Activated T-helper 2 cell treated with anti-CD3 and anti-CD28 coated beads, Interferon-gamma antibody, Interleukin-2, Interleukin-4, amounts not matched to agents 10 μg/mL and 5 μg/mL and 100 μg/mL, durations not matched to agents 14 hours and 24 hours and 36 hours (primary cell): Measurements from ENCODE around the gene TANGO6. TPM values are rescaled to one million over a fixed set of nuclear protein-coding genes. Genes with fewer than 3 reads are reported as not detected.
"Not testable (repeated sequence)": the region's sequence is repeated elsewhere in the genome, so short reads cannot be mapped to it uniquely, and the experiment has no call there.

Experiments used
- DNase-seq: peaks from one replicate; pipeline ENCODE4 v3.0.0; 2021; ENCODE audit warnings: low spot score
- H3K27ac Mint-ChIP-seq: one replicate; pipeline ENCODE4 v1.8.0; 2021; ENCODE audit warnings: mixed read lengths
- H3K27me3 Mint-ChIP-seq: one replicate; pipeline ENCODE4 v1.8.0; 2021; ENCODE audit warnings: low read depth, mixed read lengths
- H3K36me3 Mint-ChIP-seq: one replicate; pipeline ENCODE4 v1.8.0; 2021; ENCODE audit warnings: low read depth, mixed read lengths
- H3K4me1 Mint-ChIP-seq: one replicate; pipeline ENCODE4 v1.8.0; 2021; ENCODE audit warnings: low read depth, mixed read lengths
- H3K4me3 Mint-ChIP-seq: one replicate; pipeline ENCODE4 v1.8.0; 2021; ENCODE audit warnings: low read depth, mild to moderate bottlenecking, moderate library complexity, mixed read lengths
- H3K9me3 Mint-ChIP-seq: one replicate; pipeline ENCODE4 v1.8.0; 2021; ENCODE audit warnings: mixed read lengths
- intact Hi-C: fragments of 100-400 bp; cut with micrococcal nuclease; formaldehyde crosslinking; loops from one replicate; pipeline ENCODE4 v1.15.1; 2023
- total RNA-seq: library from RNA; stranded (reverse); gene quantifications from 2 replicates; pipeline ENCODE4 v1.2.3, GENCODE V29; 2022

TANGO6 gene
- total RNA-seq, 1 donor from 2014 or later = 30.0 TPM

DNA sequence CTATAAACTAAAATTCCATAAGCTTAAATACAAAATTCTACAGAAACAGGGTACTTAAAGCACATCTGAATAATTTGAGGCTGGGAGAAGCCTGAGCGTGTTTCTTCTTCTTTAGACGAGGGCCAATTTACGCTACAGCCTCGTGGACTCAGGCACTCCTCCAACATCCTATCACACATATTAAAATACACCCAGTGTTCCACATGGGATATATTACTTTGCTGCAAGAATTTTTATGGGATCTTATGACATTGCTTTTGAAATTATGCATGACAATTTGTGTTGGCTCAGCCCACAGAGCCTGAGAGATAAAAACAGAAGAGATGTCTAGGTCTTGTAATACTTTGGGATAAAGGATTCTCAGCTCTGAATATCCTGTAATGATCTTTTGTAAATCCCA lies 3.5 kb upstream of the TANGO6 start:
- Mint-ChIP-seq H3K27ac (no peak overlapping the region), H3K4me3 (no peak overlapping the region), H3K36me3 (peaks cover 8% of the 10 kb centered on the region), H3K9me3 (no peaks in the 10 kb centered on the region), H3K4me1 (peaks cover 12% of the 10 kb centered on the region), H3K27me3 (no peaks in the 10 kb centered on the region)
- intact Hi-C loops = loop anchor here (10.0 kb wide), 1 partner anchor 925 kb away; the partner anchor contains the start of gene WWP2
- no peak for DNase-seq

DNA sequence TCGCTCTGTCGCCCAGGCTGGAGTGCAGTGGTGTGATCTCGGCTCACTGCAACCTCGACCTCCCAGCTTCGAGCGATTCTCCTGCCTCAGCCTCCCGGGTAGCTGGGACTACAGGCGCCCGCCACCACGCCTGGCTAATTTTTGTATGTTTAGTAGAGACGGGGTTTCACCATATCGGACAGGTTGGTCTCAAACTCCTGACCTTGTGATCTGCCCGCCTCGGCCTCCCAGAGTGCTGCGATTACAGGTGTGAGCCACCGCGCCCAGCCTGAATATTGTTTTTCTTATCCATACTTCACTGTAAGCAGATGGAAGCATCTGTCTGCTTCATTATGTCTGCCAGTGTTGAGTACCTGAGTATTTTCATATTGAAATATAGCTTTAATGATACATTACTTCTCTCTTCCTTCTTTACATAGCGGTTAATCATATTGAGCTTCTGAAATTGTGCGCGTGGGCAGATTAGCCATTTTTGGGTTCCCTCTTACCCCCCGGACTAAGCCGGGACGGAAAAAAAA lies 308 bp upstream of the TANGO6 start:
- H3K27ac Mint-ChIP-seq = peak overlapping the region; percentile 87
- H3K4me3 Mint-ChIP-seq = peak overlapping the region; percentile 95
- not testable (repeated sequence) for H3K27me3 Mint-ChIP-seq, H3K9me3 Mint-ChIP-seq, DNase-seq
- H3K4me1 Mint-ChIP-seq = peaks cover 21% of the 10 kb centered on the region
- peaks cover 16% of the 10 kb centered on the region for H3K36me3 Mint-ChIP-seq
- intact Hi-C loops = loop anchor here (1.0 to 10.0 kb wide), 4 partner anchors 86 to 922 kb away; partner anchors contain the start of genes CHTF8, UTP4 and WWP2

DNA sequence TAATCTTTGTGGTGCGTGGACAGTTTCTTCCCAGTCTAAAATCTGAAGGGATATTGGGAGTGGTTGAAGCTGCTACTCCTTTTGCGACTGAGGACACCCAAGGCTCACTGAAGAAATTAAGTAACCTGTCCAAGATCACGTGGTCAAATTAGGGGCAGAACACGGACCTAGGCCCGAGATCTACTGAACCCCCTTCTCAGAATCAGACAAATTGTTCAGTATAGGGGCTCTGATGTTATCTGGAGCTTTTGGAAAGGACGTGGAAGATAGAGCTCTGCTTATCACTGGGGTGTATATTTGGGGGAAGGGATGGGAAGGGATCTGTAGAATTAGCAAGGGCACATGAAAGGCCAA lies 857 bp downstream of the TANGO6 start:
- peak overlapping the region; percentile 87 for H3K27ac Mint-ChIP-seq
- H3K27me3 Mint-ChIP-seq = no peaks in the 10 kb centered on the region
- H3K4me3 Mint-ChIP-seq = peak overlapping the region; percentile 95
- peaks cover 19% of the 10 kb centered on the region for H3K36me3 Mint-ChIP-seq
- peaks cover 22% of the 10 kb centered on the region for H3K4me1 Mint-ChIP-seq
- no peaks in the 10 kb centered on the region for H3K9me3 Mint-ChIP-seq
- DNase-seq = no peak
- intact Hi-C loops = loop anchor here (10.0 kb wide), 1 partner anchor 921 kb away; the partner anchor contains the start of gene WWP2

DNA sequence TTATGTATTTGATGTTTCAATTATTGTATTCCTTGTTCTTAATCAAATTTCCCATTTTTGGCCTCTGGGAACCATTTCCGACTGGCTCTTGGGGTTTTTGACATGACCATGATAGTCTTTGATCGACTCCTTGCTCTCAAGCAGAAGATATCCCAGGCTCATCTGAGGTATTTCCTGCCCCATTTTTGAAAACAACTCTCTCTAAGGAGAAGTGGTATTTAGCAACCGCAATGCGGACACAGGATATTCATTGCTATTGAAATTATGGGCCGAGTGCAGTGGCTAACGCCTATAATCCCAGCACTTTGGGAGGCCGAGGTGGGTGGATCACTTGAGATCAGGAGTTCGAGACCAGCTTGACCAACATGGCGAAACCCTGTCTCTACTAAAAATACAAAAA lies 5.5 kb downstream of the TANGO6 start:
- Mint-ChIP-seq H3K27me3 (no peaks in the 10 kb centered on the region), H3K27ac (no peak overlapping the region), H3K9me3 (no peaks in the 10 kb centered on the region), H3K36me3 (peaks cover 23% of the 10 kb centered on the region), H3K4me3 (no peak overlapping the region), H3K4me1 (peaks cover 22% of the 10 kb centered on the region)
- no peak for DNase-seq
- intact Hi-C loops = loop anchor here (10.0 kb wide), 1 partner anchor 916 kb away; the partner anchor contains the start of gene WWP2

DNA sequence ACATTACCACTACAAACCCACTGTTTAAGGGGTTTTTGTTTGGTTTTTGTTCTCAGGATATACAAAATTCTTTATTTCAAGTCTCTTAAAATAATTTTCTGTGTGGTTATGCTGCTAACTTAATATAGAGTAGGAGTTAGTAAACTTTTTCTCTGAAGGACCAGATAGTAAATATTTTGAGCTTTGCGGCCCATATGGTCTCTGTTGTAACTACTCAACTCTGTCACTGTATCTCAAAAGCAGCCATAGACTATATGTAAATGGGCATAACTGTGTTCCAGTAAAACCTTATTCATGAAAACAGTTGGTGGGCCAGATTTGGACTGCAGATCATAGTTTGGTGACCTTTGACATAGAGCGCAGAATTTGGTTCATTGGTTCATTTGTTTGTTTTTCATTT lies 7.2 kb downstream of the TANGO6 start:
- no peak for DNase-seq
- Mint-ChIP-seq H3K36me3 (peaks cover 12% of the 10 kb centered on the region), H3K27ac (no peak overlapping the region), H3K27me3 (no peaks in the 10 kb centered on the region), H3K4me3 (no peak overlapping the region), H3K4me1 (peaks cover 11% of the 10 kb centered on the region), H3K9me3 (no peaks in the 10 kb centered on the region)
- intact Hi-C loops = no loop called here

DNA sequence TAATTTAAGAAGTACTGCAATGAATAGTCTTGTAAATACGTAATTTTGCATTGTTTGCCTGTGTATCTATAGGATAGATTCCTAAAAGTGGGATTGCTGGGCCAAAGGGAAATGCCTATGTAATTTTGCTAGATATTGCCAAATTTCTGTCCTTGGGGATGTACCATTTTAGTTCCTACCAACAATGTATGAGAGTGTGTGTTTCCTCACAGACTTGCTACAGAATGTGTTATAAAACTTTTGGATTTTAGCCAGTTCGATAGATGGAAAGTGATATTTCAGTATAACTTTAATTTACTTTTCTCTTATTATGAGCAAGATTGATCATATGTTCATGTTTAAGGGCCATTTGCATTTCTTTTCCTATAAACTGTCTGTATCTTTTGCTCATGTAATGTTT lies 8.3 kb downstream of the TANGO6 start:
- H3K9me3 Mint-ChIP-seq = no peaks in the 10 kb centered on the region
- H3K4me3 Mint-ChIP-seq = no peak overlapping the region
- no peaks in the 10 kb centered on the region for H3K27me3 Mint-ChIP-seq
- H3K4me1 Mint-ChIP-seq = peaks cover 11% of the 10 kb centered on the region
- DNase-seq = no peak
- H3K36me3 Mint-ChIP-seq = peaks cover 12% of the 10 kb centered on the region
- no peak overlapping the region for H3K27ac Mint-ChIP-seq
- intact Hi-C loops = no loop called here

DNA sequence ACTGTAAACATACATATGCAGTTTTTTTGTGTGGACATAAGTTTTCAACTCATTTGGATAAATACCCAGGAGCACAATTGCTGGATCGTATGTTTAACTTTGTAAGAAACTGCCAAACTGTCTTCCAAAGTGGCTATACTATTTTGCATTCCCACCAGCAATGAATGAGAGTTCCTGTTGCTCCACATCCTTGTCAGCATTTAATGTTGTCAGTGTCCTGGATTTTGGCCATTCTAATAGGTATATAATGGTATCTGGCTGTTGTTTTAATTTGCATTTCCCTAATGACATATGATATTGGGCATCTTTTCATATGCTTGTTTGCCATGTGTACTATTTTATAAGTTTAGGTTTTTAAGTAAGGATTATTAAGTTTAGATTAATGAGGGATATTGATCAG lies 14.1 kb downstream of the TANGO6 start:
- no peak for DNase-seq
- no peaks in the 10 kb centered on the region for H3K9me3 Mint-ChIP-seq
- H3K4me1 Mint-ChIP-seq = no peaks in the 10 kb centered on the region
- H3K36me3 Mint-ChIP-seq = peaks cover 17% of the 10 kb centered on the region
- H3K27me3 Mint-ChIP-seq = no peaks in the 10 kb centered on the region
- H3K4me3 Mint-ChIP-seq = no peak overlapping the region
- H3K27ac Mint-ChIP-seq = no peak overlapping the region
- intact Hi-C loops = no loop called here

DNA sequence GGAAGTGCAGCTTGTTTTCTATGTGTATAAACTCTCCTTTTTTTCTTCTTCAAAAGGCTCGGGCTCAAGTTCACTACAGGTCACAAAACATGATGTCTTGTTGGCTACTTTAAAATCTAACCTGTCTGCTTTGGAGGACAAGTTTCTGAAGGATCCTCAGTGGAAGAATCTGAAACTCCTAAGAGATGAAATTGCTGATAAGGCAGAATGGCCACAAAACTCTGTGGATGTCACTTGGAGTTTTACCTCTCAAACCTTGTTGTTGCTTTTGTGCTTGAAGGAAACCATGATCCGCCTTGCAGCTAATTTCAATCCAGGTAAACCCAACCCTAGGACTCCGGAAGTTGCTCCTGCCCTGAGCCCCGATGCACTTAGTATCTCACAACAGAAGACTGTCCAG lies 16.5 kb downstream of the TANGO6 start:
- Mint-ChIP-seq H3K4me1 (no peaks in the 10 kb centered on the region), H3K9me3 (no peaks in the 10 kb centered on the region), H3K27ac (no peak overlapping the region), H3K27me3 (no peaks in the 10 kb centered on the region), H3K4me3 (no peak overlapping the region), H3K36me3 (peaks cover 26% of the 10 kb centered on the region)
- intact Hi-C loops = no loop called here
- no peak for DNase-seq

DNA sequence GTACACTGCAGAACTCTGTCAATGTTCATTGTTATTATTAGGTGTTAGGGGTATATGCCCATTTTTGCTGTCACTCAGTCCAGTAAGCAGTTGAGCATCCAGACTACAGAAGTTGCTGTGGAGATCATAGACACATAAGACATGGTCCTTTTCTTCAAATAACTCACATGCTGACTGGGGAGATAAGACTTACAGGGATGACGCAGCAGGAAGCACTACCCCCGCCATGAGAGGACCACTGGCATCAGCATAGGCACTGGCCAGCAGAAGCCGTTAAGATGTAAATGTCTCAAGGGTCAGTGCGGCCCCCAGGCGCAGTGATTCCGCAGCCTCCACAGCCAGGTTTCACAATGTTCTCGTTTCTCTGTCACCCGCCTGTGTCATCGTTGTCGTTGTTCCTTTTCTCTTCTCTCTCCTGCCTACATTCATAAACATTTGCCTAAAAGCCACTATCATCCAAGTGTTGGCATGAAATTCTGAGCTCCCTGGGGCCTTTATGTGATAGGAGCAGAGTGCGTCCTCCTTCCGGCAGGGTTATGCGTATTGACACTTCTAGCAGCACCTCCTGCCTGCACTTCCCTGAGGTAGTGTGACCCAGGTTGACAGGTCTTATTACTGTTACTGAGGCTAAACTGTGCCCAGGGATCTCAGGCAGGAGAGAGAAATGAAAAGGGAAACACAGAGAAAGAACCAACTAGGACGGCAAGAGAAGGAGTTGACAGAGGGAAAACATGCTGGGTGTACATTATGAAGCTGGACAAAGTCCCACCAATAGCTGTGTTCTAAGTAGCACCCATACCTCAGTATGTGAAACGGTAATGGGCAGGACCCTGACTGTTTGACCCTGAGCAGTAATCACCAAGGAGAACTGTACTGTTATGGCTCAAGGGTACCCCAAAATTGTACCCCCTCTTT lies 17.9 kb downstream of the TANGO6 start:
- no peak overlapping the region for H3K4me3 Mint-ChIP-seq
- no peaks in the 10 kb centered on the region for H3K27me3 Mint-ChIP-seq
- H3K4me1 Mint-ChIP-seq = no peaks in the 10 kb centered on the region
- no peaks in the 10 kb centered on the region for H3K9me3 Mint-ChIP-seq
- H3K27ac Mint-ChIP-seq = no peak overlapping the region
- H3K36me3 Mint-ChIP-seq = peaks cover 30% of the 10 kb centered on the region
- intact Hi-C loops = no loop called here
- no peak for DNase-seq

DNA sequence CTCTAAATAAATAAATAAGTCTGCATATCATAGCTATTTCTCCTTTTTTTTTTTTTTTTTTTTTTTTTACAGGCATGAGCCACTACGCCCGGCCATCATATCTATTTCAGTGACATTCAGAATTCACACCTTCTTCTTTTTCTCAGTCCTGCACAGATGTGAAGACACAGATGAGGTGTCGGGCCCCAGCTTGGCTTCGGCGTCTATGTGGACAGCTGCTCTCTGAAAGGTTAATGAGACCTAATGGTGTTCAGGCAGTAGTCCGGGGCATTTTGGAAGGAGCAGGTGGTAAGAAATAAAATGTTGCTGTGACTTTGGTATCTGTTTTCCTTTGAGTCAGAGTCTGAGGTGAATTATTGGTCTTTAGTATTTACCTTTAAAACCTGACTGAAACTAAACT lies 23.6 kb downstream of the TANGO6 start:
- H3K27me3 Mint-ChIP-seq = no peaks in the 10 kb centered on the region
- no peaks in the 10 kb centered on the region for H3K4me1 Mint-ChIP-seq
- DNase-seq = no peak

DNA sequence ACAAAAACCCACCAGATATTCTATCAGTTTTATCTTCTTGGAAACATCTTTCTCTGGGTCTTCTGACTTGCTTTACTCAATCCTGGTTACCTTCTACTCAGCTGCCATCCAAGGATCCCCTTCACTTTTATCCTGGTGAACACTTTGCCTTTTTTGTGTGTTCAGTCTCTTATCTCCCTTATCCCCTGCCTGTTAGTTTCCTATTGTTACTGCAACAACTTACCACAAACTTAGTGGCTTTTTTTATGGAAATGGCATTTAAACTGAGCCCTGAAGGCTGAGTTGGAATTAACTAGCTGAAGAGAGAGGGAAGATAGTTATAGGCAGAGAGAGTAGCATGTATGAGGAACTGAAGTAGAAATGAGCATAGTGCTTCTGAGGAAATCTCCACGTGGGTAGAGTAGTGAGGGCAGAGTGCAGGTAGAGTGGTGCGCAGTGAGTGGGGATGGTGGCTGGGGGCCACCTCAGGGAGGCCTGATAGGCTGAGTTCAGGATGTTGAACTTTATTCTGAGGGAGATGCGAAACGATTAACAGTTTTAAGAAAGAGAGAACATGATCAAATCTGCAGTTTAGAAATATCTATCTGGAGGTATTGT lies 26.3 kb downstream of the TANGO6 start:
- no peak overlapping the region for H3K4me3 Mint-ChIP-seq
- H3K36me3 Mint-ChIP-seq = peaks cover 39% of the 10 kb centered on the region
- no peaks in the 10 kb centered on the region for H3K27me3 Mint-ChIP-seq
- no peak overlapping the region for H3K27ac Mint-ChIP-seq
- intact Hi-C loops = no loop called here
- no peak for DNase-seq
- H3K4me1 Mint-ChIP-seq = no peaks in the 10 kb centered on the region
- H3K9me3 Mint-ChIP-seq = no peaks in the 10 kb centered on the region

More for the DNA sequence above, 23.6 kb downstream of the TANGO6 start:
- no peak overlapping the region for H3K4me3 Mint-ChIP-seq
- H3K36me3 Mint-ChIP-seq = peaks cover 38% of the 10 kb centered on the region
- no peaks in the 10 kb centered on the region for H3K9me3 Mint-ChIP-seq
- no peak overlapping the region for H3K27ac Mint-ChIP-seq
- intact Hi-C loops = no loop called here

DNA sequence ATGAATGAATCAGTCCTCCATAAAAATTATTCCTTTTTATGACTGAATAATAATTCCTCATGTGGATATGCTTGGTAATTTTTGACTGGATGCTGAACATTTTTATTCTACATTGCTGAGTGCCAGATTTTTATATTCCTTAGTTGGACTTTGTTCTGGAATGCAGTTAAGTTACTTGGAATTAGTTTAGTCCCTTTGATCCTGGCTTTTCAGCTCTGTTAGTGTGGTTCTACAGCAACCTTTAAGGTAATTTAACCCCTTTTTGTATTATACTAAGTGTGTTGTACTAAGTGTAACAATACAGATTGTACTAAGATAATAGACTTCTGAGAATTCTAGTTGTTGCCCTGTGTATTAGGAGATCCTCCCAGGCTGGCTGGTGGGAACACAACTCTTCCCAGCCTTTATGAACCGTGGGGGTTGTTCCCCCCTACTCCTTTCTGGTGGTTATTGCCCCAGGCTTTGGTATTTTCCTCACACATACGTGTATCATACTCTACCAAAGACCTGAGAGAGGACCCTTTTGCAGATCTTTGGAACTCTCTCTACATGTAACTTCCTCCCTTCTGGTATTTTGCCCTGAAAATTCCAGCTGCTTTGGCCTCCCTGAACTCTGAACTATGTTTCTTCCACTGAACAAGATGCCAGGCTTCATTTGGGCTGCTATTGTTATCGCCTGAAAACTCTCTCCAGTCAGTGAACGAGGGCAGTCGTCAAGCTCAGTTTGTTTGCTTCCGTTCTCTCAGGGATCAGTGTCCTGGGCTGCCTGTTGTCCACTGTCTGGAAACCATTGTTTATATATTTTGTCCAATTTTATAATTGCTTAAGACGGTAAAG lies 30.5 kb downstream of the TANGO6 start:
- Mint-ChIP-seq H3K4me1 (no peaks in the 10 kb centered on the region), H3K4me3 (no peak overlapping the region), H3K27ac (no peak overlapping the region), H3K36me3 (peaks cover 51% of the 10 kb centered on the region), H3K9me3 (no peaks in the 10 kb centered on the region), H3K27me3 (no peaks in the 10 kb centered on the region)
- no peak for DNase-seq
- intact Hi-C loops = no loop called here
